Suprapubic skin (tissue), 4 donors: ENCODE results near the gene ACSF2. TPM values are rescaled to one million over a fixed set of nuclear protein-coding genes. Genes with fewer than 3 reads are reported as not detected.
"Not testable (repeated sequence)": the region's sequence is repeated elsewhere in the genome, so short reads cannot be mapped to it uniquely, and the experiment has no call there.

Experiments used
- DNase-seq, 2 donors: peaks; one replicate each; pipeline ENCODE4 v3.0.0-alpha.2; 2019; ENCODE audit warnings: low spot score in 2 of 2
- H3K27ac ChIP-seq: fragments of 200-600 bp; sonication (generic); one replicate; pipeline ENCODE4 v1.5.1; 2019
- H3K27me3 ChIP-seq: fragments of 200-600 bp; sonication (generic); one replicate; pipeline ENCODE4 v1.5.1; 2019
- H3K36me3 ChIP-seq: fragments of 200-600 bp; sonication (generic); one replicate; pipeline ENCODE4 v1.5.1; 2019
- H3K4me1 ChIP-seq: fragments of 200-600 bp; sonication (generic); one replicate; pipeline ENCODE4 v1.5.1; 2019
- H3K4me3 ChIP-seq: fragments of 200-600 bp; sonication (generic); one replicate; pipeline ENCODE4 v1.5.1; 2019; ENCODE audit warnings: mild to moderate bottlenecking
- H3K9me3 ChIP-seq: fragments of 200-600 bp; sonication (generic); one replicate; pipeline ENCODE4 v1.5.1; 2019
- CTCF ChIP-seq, 2 donors: fragments of 200-600 bp in 1 of 2; fragments of 450-650 bp in 1 of 2; sonication (generic) in 1 of 2; IDR thresholded peaks; one replicate each; pipeline ENCODE4 v1.5.1; 2016 to 2019; ENCODE audit warnings: antibody characterized with exemption in 2 of 2, mild to moderate bottlenecking in 1 of 2, moderate library complexity in 1 of 2
- EP300 ChIP-seq: sonication (generic); formaldehyde crosslinking; IDR thresholded peaks from one replicate; pipeline ENCODE4 v1.6.1; 2017; ENCODE audit warnings: antibody characterized with exemption
- POLR2A ChIP-seq, 2 donors: fragments of 450-650 bp; IDR thresholded peaks; one replicate each; pipeline ENCODE4 v1.6.1; 2017; ENCODE audit warnings: antibody characterized with exemption in 2 of 2, mild to moderate bottlenecking in 2 of 2, moderate library complexity in 2 of 2
- POLR2AphosphoS5 ChIP-seq, 3 donors: sonication (generic); formaldehyde crosslinking; IDR thresholded peaks; one replicate each; pipeline ENCODE4 v1.6.1; 2017; ENCODE audit warnings: antibody characterized with exemption in 3 of 3
- WGBS: methylation state at CpG from one replicate; pipeline ENCODE4 v1.1.5; 2018; 5-methylcytosine and 5-hydroxymethylcytosine counted together
- total RNA-seq, 4 donors: library from RNA; depleted of rRNA; stranded (reverse); fragments of >200 nt; gene quantifications; one replicate each; pipeline ENCODE4 v1.1.0, GENCODE V29; 2016

ACSF2 gene
- total RNA-seq, 4 donors from 2014 or later: 61.2 to 164 (median 69.8) TPM

- DNase-seq: no peak
- no peaks in the 10 kb centered on the region for H3K9me3 ChIP-seq
- 79% methylated on average over 5 of the region's 5 CpGs for WGBS
- no peaks in the 10 kb centered on the region for H3K4me1 ChIP-seq
- no peak overlapping the region for H3K27ac ChIP-seq
- no peaks in the 10 kb centered on the region for H3K36me3 ChIP-seq
- TF ChIP-seq EP300 (no peak), CTCF (IDR thresholded peaks at IDR 0.05) (no peak), POLR2AphosphoS5 (IDR thresholded peaks at IDR 0.05) (no peak), POLR2A (IDR thresholded peaks at IDR 0.05) (no peak)
- no peaks in the 10 kb centered on the region for H3K27me3 ChIP-seq
- no peak overlapping the region for H3K4me3 ChIP-seq
Observed at GRCh38 chr17:50406578-50406977, 19.4 kb upstream of the ACSF2 start.

GRCh38 chr17:50407921-50408320 lies 18.1 kb upstream of the ACSF2 start:
- Histone ChIP-seq H3K4me3 (no peak overlapping the region), H3K9me3 (no peaks in the 10 kb centered on the region), H3K27ac (no peak overlapping the region), H3K27me3 (no peaks in the 10 kb centered on the region), H3K4me1 (no peaks in the 10 kb centered on the region), H3K36me3 (no peaks in the 10 kb centered on the region)
- WGBS: 97% methylated on average over 4 of the region's 4 CpGs
- no peak for DNase-seq
- TF ChIP-seq EP300 (no peak), POLR2A (IDR thresholded peaks at IDR 0.05) (no peak), POLR2AphosphoS5 (IDR thresholded peaks at IDR 0.05) (no peak), CTCF (IDR thresholded peaks at IDR 0.05) (no peak)

GRCh38 chr17:50412188-50412732 lies 13.8 kb upstream of the ACSF2 start:
- H3K4me1 ChIP-seq: no peaks in the 10 kb centered on the region

GRCh38 chr17:50414808-50415207 lies 11.2 kb upstream of the ACSF2 start:
- no peaks in the 10 kb centered on the region for H3K9me3 ChIP-seq
- no peak overlapping the region for H3K4me3 ChIP-seq
- 80% methylated on average over 3 of the region's 3 CpGs for WGBS
- H3K27me3 ChIP-seq: no peaks in the 10 kb centered on the region
- TF ChIP-seq EP300: no peak
- no peak for TF ChIP-seq CTCF (IDR thresholded peaks at IDR 0.05)
- TF ChIP-seq POLR2AphosphoS5 (IDR thresholded peaks at IDR 0.05): no peak
- TF ChIP-seq POLR2A (IDR thresholded peaks at IDR 0.05): no peak
- no peaks in the 10 kb centered on the region for H3K36me3 ChIP-seq
- DNase-seq: no peak
- H3K27ac ChIP-seq: no peak overlapping the region
- H3K4me1 ChIP-seq: no peaks in the 10 kb centered on the region

More at GRCh38 chr17:50412188-50412732, 13.8 kb upstream of the ACSF2 start:
- no peak overlapping the region for H3K4me3 ChIP-seq
- no peaks in the 10 kb centered on the region for H3K36me3 ChIP-seq
- no peaks in the 10 kb centered on the region for H3K27me3 ChIP-seq
- WGBS: 84% methylated on average over 4 of the region's 4 CpGs
- no peaks in the 10 kb centered on the region for H3K9me3 ChIP-seq
- DNase-seq: no peak
- TF ChIP-seq CTCF (IDR thresholded peaks at IDR 0.05): no peak
- no peak for TF ChIP-seq POLR2A (IDR thresholded peaks at IDR 0.05)
- no peak for TF ChIP-seq EP300
- TF ChIP-seq POLR2AphosphoS5 (IDR thresholded peaks at IDR 0.05): no peak
- no peak overlapping the region for H3K27ac ChIP-seq

DNA sequence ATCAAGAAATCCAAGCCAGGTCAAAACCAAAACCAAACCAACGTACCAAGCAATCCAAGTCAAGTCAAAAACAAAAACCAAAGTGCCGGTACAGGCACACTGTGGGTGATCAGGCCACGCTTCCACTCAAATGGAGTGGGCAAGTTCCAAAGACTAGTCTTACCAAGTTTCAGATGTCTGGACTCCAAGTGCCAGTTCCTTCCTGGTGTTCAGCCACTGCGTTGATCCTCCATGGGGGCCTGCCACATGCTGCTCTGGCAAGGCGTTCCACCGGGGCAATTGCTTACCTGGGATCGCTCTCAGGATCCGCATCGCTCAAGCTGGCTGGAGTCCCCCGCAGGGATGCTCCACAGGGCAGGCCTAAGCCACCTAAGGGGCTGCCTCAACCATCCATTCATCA lies 6.4 kb upstream of the ACSF2 start:
- H3K27me3 ChIP-seq, H3K4me3 ChIP-seq, H3K36me3 ChIP-seq, H3K27ac ChIP-seq, DNase-seq, H3K9me3 ChIP-seq: not testable (repeated sequence)
- H3K4me1 ChIP-seq: peaks cover 19% of the 10 kb centered on the region
- WGBS: 96% methylated on average over 7 of the region's 10 CpGs
